Colonic mucosa (tissue), 4 donors: Measurements from ENCODE around the gene SEC14L5. TPM values are rescaled to one million over a fixed set of nuclear protein-coding genes. Genes with fewer than 3 reads are reported as not detected.
"Not testable (repeated sequence)": the region's sequence is repeated elsewhere in the genome, so short reads cannot be mapped to it uniquely, and the experiment has no call there.

ENCODE experiments used
- DNase-seq: peaks from one replicate; pipeline ENCODE4 v3.0.0-alpha.2; 2020
- H3K27ac ChIP-seq: fragments of 200-600 bp; one replicate; pipeline ENCODE4 v1.8.0; 2021
- H3K27me3 ChIP-seq: fragments of 200-600 bp; one replicate; pipeline ENCODE4 v1.8.0; 2021
- H3K36me3 ChIP-seq: fragments of 200-600 bp; one replicate; pipeline ENCODE4 v1.8.0; 2021
- H3K4me1 ChIP-seq: fragments of 200-600 bp; one replicate; pipeline ENCODE4 v1.8.0; 2021; ENCODE audit warnings: mild to moderate bottlenecking
- H3K4me3 ChIP-seq: fragments of 200-600 bp; one replicate; pipeline ENCODE4 v1.8.0; 2021
- H3K9ac ChIP-seq, 2 donors: one replicate each; pipeline ENCODE4 v1.7.0; 2013; ENCODE audit warnings: control low read depth in 2 of 2, low read depth in 2 of 2, low read length in 2 of 2
- H3K9me3 ChIP-seq: fragments of 200-600 bp; one replicate; pipeline ENCODE4 v1.8.0; 2021
- CTCF ChIP-seq: fragments of 200-600 bp; IDR thresholded peaks from one replicate; pipeline ENCODE4 v1.8.0; 2022; ENCODE audit warnings: antibody characterized with exemption, mild to moderate bottlenecking
- intact Hi-C: fragments of 100-400 bp; cut with DNase I; formaldehyde crosslinking; loops from one replicate; pipeline ENCODE4 v1.14.1; 2022
- total RNA-seq, 2 donors: library from RNA; stranded (reverse); fragmentation: NEBNext Ultra II Directional in 1 of 2; extraction: Animal tissue kit (Norgen Biotek cat#: 25700) in 1 of 2; gene quantifications; one replicate each; pipeline ENCODE4 v1.2.1, GENCODE V29; 2021
- donor health status: healthy.
- donor health status: DM: no; HTN: no; CAD: no.
- donor health status: DM: no; HTN: no; CAD: no.

SEC14L5 gene
- total RNA-seq, 2 donors from 2014 or later = 0.59 to 1.8 TPM

- no peaks in the 10 kb centered on the region for H3K27me3 ChIP-seq
- DNase-seq = no peak
- H3K9ac ChIP-seq = no peak overlapping the region
- H3K4me3 ChIP-seq = no peak overlapping the region
- no peak for TF ChIP-seq CTCF
- H3K9me3 ChIP-seq = no peaks in the 10 kb centered on the region
- H3K4me1 ChIP-seq = no peaks in the 10 kb centered on the region
- H3K36me3 ChIP-seq = no peaks in the 10 kb centered on the region
- no peak overlapping the region for H3K27ac ChIP-seq
- intact Hi-C loops = no loop called here
Observed at GRCh38 chr16:4925293-4925607, 32.9 kb upstream of the SEC14L5 start.

- no peak overlapping the region for H3K4me3 ChIP-seq
- H3K27ac ChIP-seq = no peak overlapping the region
- no peaks in the 10 kb centered on the region for H3K9me3 ChIP-seq
- TF ChIP-seq CTCF = no peak
- DNase-seq = no peak
- H3K4me1 ChIP-seq = no peaks in the 10 kb centered on the region
- no peaks in the 10 kb centered on the region for H3K27me3 ChIP-seq
- intact Hi-C loops = no loop called here
- no peaks in the 10 kb centered on the region for H3K36me3 ChIP-seq
- no peak overlapping the region for H3K9ac ChIP-seq
Observed at GRCh38 chr16:4925791-4926190, 32.3 kb upstream of the SEC14L5 start.

GRCh38 chr16:4926928-4927327 lies 31.2 kb upstream of the SEC14L5 start:
- no peaks in the 10 kb centered on the region for H3K36me3 ChIP-seq
- no peak overlapping the region for H3K9ac ChIP-seq
- no peak for DNase-seq
- H3K27me3 ChIP-seq = no peaks in the 10 kb centered on the region
- intact Hi-C loops = no loop called here
- H3K27ac ChIP-seq = no peak overlapping the region
- no peak for TF ChIP-seq CTCF
- H3K4me1 ChIP-seq = no peaks in the 10 kb centered on the region
- H3K4me3 ChIP-seq = no peak overlapping the region
- H3K9me3 ChIP-seq = no peaks in the 10 kb centered on the region

GRCh38 chr16:4927661-4928060 lies 30.5 kb upstream of the SEC14L5 start:
- Histone ChIP-seq H3K4me1 (no peaks in the 10 kb centered on the region), H3K4me3 (no peak overlapping the region), H3K9me3 (no peaks in the 10 kb centered on the region), H3K27me3 (no peaks in the 10 kb centered on the region), H3K9ac (no peak overlapping the region), H3K36me3 (no peaks in the 10 kb centered on the region), H3K27ac (no peak overlapping the region)
- intact Hi-C loops = no loop called here
- TF ChIP-seq CTCF = no peak
- DNase-seq = no peak

- Histone ChIP-seq H3K27me3 (no peaks in the 10 kb centered on the region), H3K4me1 (no peaks in the 10 kb centered on the region), H3K27ac (no peak overlapping the region), H3K9me3 (no peaks in the 10 kb centered on the region), H3K4me3 (no peak overlapping the region), H3K36me3 (no peaks in the 10 kb centered on the region), H3K9ac (no peak overlapping the region)
- TF ChIP-seq CTCF = no peak
- DNase-seq = no peak
- intact Hi-C loops = no loop called here
Observed at GRCh38 chr16:4928227-4928626, 29.9 kb upstream of the SEC14L5 start.

GRCh38 chr16:4929619-4930018 lies 28.5 kb upstream of the SEC14L5 start:
- intact Hi-C loops, H3K27me3 ChIP-seq, H3K36me3 ChIP-seq: not testable (repeated sequence)

More at GRCh38 chr16:4929619-4930018, 28.5 kb upstream of the SEC14L5 start:
- not testable (repeated sequence) for H3K9ac ChIP-seq, DNase-seq, H3K4me3 ChIP-seq, H3K27ac ChIP-seq, H3K9me3 ChIP-seq, H3K4me1 ChIP-seq
